Colonic mucosa (tissue), 4 donors: Measurements from ENCODE around the gene HMMR. TPM values are rescaled to one million over a fixed set of nuclear protein-coding genes. Genes with fewer than 3 reads are reported as not detected.
A peak's percentile ranks its signal among the peaks of the same experiment; 100 is the strongest.

Experiments
- DNase-seq: peaks from one replicate; pipeline ENCODE4 v3.0.0-alpha.2; 2020
- H3K27ac ChIP-seq: fragments of 200-600 bp; one replicate; pipeline ENCODE4 v1.8.0; 2021
- H3K27me3 ChIP-seq: fragments of 200-600 bp; one replicate; pipeline ENCODE4 v1.8.0; 2021
- H3K36me3 ChIP-seq: fragments of 200-600 bp; one replicate; pipeline ENCODE4 v1.8.0; 2021
- H3K4me1 ChIP-seq: fragments of 200-600 bp; one replicate; pipeline ENCODE4 v1.8.0; 2021; ENCODE audit warnings: mild to moderate bottlenecking
- H3K4me3 ChIP-seq: fragments of 200-600 bp; one replicate; pipeline ENCODE4 v1.8.0; 2021
- H3K9ac ChIP-seq, 2 donors: one replicate each; pipeline ENCODE4 v1.7.0; 2013; ENCODE audit warnings: control low read depth in 2 of 2, low read depth in 2 of 2, low read length in 2 of 2
- H3K9me3 ChIP-seq: fragments of 200-600 bp; one replicate; pipeline ENCODE4 v1.8.0; 2021
- intact Hi-C: fragments of 100-400 bp; cut with DNase I; formaldehyde crosslinking; loops from one replicate; pipeline ENCODE4 v1.14.1; 2022
- total RNA-seq, 2 donors: library from RNA; stranded (reverse); fragmentation: NEBNext Ultra II Directional in 1 of 2; extraction: Animal tissue kit (Norgen Biotek cat#: 25700) in 1 of 2; gene quantifications; one replicate each; pipeline ENCODE4 v1.2.1, GENCODE V29; 2021
- TF ChIP-seq, protein P1 (sequence below): fragments of 200-600 bp; IDR thresholded peaks from one replicate; pipeline ENCODE4 v1.8.0; 2022; ENCODE audit warnings: antibody characterized with exemption, mild to moderate bottlenecking
- donor health status: healthy.
- donor health status: DM: no; HTN: no; CAD: no.
- donor health status: DM: no; HTN: no; CAD: no.

Gene HMMR
- total RNA-seq, 2 donors from 2014 or later: 10.6 to 44.5 TPM

DNA sequence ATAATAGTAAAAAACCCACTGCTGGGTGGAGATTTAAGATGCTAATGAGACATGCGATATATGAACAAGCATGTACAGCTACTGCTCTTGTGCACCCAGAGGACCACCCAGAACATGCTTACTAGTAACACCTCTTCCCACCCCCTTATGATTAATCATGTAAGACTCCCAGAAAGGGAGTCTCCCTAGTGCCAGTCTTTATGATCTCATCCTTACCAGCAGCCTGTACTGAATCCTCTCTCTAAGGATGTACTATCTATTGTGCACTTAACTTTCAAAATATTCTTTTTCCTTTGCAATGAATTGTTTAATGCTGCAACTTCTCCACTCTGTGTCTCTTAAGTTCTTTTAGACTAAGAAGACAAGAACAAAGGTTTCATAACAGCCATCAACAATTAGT is 35.9 kb downstream of the HMMR start:
- intact Hi-C loops: no loop called here
- Histone ChIP-seq H3K9ac (no peak overlapping the region), H3K4me1 (no peaks in the 10 kb centered on the region), H3K27me3 (no peaks in the 10 kb centered on the region), H3K4me3 (no peak overlapping the region), H3K9me3 (no peaks in the 10 kb centered on the region), H3K27ac (no peak overlapping the region), H3K36me3 (no peaks in the 10 kb centered on the region)
- DNase-seq: no peak
- TF ChIP-seq, protein P1, sequence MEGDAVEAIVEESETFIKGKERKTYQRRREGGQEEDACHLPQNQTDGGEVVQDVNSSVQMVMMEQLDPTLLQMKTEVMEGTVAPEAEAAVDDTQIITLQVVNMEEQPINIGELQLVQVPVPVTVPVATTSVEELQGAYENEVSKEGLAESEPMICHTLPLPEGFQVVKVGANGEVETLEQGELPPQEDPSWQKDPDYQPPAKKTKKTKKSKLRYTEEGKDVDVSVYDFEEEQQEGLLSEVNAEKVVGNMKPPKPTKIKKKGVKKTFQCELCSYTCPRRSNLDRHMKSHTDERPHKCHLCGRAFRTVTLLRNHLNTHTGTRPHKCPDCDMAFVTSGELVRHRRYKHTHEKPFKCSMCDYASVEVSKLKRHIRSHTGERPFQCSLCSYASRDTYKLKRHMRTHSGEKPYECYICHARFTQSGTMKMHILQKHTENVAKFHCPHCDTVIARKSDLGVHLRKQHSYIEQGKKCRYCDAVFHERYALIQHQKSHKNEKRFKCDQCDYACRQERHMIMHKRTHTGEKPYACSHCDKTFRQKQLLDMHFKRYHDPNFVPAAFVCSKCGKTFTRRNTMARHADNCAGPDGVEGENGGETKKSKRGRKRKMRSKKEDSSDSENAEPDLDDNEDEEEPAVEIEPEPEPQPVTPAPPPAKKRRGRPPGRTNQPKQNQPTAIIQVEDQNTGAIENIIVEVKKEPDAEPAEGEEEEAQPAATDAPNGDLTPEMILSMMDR: no peak

DNA sequence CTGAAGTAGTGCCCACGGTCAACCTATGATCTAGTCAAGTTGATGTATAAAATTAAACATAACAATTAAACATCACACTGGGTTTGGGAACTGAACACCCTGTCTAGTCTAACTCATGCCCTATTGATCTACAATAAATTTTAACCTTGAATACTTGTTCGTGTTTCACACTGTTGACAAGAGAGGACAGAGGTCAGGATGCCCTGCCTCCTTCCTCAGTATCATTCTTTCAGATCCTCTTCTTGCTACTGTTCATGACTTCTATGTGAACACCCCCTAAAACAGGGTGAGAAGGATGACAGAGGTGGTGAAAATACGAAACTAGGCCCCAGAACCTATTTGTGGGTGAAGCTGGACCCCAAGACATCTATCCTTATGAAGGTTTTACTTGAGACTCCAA is 36.9 kb downstream of the HMMR start:
- H3K9ac ChIP-seq: no peak overlapping the region
- intact Hi-C loops: no loop called here
- DNase-seq: no peak
- H3K4me3 ChIP-seq: no peak overlapping the region
- H3K36me3 ChIP-seq: no peaks in the 10 kb centered on the region
- no peaks in the 10 kb centered on the region for H3K9me3 ChIP-seq
- TF ChIP-seq, protein P1: no peak
- H3K4me1 ChIP-seq: no peaks in the 10 kb centered on the region
- H3K27me3 ChIP-seq: no peaks in the 10 kb centered on the region
- no peak overlapping the region for H3K27ac ChIP-seq

DNA sequence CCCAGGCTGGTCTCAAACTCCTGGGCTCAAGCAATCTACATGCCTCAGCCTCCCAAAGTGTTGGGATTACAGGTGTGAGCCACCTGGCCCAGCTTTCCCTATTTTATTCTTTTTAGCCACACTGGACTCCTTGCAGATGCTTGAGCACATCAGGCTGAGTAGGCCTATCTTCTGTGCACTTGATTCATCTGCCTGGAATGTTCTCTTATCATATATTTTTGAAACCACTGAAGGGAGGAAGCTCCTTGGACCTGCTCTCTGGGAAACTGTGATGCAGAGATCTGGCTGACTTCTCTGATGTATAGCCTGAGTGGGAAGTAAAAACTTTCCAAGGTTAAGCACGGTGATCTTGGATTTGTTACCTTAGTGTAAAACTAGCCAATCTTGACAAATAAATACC is 38.5 kb downstream of the HMMR start:
- intact Hi-C loops: no loop called here

DNA sequence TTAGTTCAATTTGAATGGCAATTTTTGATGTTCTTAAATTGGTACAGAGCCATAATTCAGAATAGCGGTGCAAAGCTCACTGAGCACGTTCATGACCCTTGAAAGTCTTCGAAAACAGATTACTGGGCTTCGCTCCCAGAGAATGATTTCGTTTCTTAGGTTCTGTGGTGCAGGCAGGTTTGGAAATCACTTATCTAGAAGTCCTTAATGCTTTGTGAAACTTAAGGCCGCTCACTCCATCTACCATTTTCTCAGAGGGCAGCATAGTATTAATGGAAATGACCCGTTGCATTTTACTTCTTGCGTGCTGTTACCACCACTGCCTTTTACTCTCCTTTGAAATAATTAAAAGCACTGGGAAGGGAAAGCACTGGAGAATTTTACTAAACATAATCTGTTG is 42.1 kb downstream of the HMMR start:
- Histone ChIP-seq H3K4me1 (no peaks in the 10 kb centered on the region), H3K36me3 (no peaks in the 10 kb centered on the region), H3K9me3 (no peaks in the 10 kb centered on the region), H3K27ac (peak overlapping the region; percentile 100), H3K9ac (peak overlapping the region in 1 of 2 donors; percentile 89), H3K27me3 (no peaks in the 10 kb centered on the region), H3K4me3 (peak overlapping the region; percentile 78)
- intact Hi-C loops: no loop called here
- TF ChIP-seq, protein P1: no peak
- DNase-seq: no peak

More for the DNA sequence above, 38.5 kb downstream of the HMMR start:
- TF ChIP-seq, protein P1: no peak
- Histone ChIP-seq H3K4me1 (no peaks in the 10 kb centered on the region), H3K27ac (no peak overlapping the region), H3K36me3 (no peaks in the 10 kb centered on the region), H3K27me3 (no peaks in the 10 kb centered on the region), H3K9ac (no peak overlapping the region), H3K4me3 (no peak overlapping the region), H3K9me3 (no peaks in the 10 kb centered on the region)
- DNase-seq: no peak

DNA sequence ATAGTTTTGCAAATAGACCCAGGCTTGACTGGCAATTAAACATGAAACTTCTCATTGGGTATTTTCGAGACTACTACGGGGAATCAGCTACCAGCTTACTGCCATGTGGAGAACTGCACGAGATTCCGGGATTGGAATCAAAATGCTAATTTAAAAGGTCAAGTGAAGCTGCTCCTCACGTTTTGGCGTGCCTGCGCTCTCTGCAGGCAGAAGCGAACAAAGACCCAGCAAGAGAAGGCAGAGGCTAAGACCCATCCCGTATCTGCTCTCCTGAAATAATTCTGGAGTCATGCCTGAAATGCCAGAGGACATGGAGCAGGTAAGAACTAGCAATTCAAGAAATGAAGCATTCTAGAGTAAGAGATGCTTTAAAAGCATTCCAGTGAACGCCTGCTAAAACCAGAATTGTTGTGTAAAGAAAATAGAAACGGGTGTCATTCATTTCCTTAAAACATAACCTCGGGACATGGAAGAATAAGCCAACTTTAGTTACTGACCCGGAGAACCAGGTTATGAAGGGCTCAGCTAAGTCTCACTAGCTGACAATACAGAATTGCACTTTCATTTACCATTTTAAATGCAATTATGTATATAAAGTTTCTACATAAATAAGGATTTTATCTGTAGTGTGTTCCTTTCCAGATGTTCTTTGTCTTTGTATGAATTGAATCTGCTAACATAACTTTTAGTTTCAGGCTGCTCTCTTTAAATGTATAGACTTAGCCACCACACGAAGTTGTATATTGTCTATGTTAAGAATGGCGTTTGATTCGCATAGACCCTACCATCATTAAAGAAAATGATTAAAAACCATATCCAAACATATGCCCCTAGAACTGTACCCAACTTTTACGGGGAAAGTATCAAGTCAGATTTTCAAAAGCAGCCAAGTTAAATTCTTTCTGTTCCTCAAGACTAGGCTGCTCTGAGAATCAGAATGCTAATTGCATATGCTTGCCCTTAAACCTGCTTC is 43.0 kb downstream of the HMMR start:
- DNase-seq: peak; percentile 78
- peak overlapping the region in 1 of 2 donors; percentile 89 for H3K9ac ChIP-seq
- no peaks in the 10 kb centered on the region for H3K4me1 ChIP-seq
- peak overlapping the region; percentile 100 for H3K27ac ChIP-seq
- H3K27me3 ChIP-seq: no peaks in the 10 kb centered on the region
- intact Hi-C loops: no loop called here
- TF ChIP-seq, protein P1: peak; percentile 12
- H3K4me3 ChIP-seq: peak overlapping the region; percentile 78
- H3K36me3 ChIP-seq: no peaks in the 10 kb centered on the region
- no peaks in the 10 kb centered on the region for H3K9me3 ChIP-seq
